Large intestine (tissue), 12 donors: ENCODE measurements around the gene PAN3. TPM values are rescaled to one million over a fixed set of nuclear protein-coding genes. Genes with fewer than 3 reads are reported as not detected.
"Not testable (repeated sequence)": the region's sequence is repeated elsewhere in the genome, so short reads cannot be mapped to it uniquely, and the experiment has no call there.

ENCODE experiments used
- DNase-seq, 2 donors: peaks; one replicate each; pipeline versions ENCODE4 v3.0.0 to v3.0.0-alpha.2; 2013
- H3K27ac ChIP-seq: one replicate; pipeline ENCODE4 v1.5.1; 2013; ENCODE audit warnings: low read length
- H3K27me3 ChIP-seq: 2 replicates; pipeline ENCODE4 v1.6.1; 2013; ENCODE audit warnings: low read length; ENCODE audit not compliant: control insufficient read depth, insufficient read depth
- H3K36me3 ChIP-seq: 2 replicates; pipeline ENCODE4 v1.6.1; 2013; ENCODE audit warnings: low read length; ENCODE audit not compliant: control insufficient read depth, insufficient read depth
- H3K4me1 ChIP-seq: one replicate; pipeline ENCODE4 v1.6.1; 2013; ENCODE audit warnings: low read length; ENCODE audit not compliant: control insufficient read depth, insufficient read depth
- H3K4me3 ChIP-seq: one replicate; pipeline ENCODE4 v1.5.1; 2013; ENCODE audit warnings: low read length
- H3K9me3 ChIP-seq: one replicate; pipeline ENCODE4 v1.6.1; 2013; ENCODE audit warnings: mild to moderate bottlenecking, low read depth, low read length, moderate library complexity; ENCODE audit not compliant: control insufficient read depth
- WGBS: methylation state at CpG from one replicate; pipeline ENCODE4 v1.1.5; 2013; ENCODE audit warnings: low lambda C conversion rate; ENCODE audit not compliant: insufficient coverage; 5-methylcytosine and 5-hydroxymethylcytosine counted together
- long read RNA-seq, 11 donors: transcript quantifications; one replicate each; lab custom pipeline, GENCODE V29; 2026
- polyA plus RNA-seq: library from polyadenylated mRNA; unstranded; fragments of 120-200 nt; gene quantifications from one replicate; pipeline ENCODE4 v1.2.1, GENCODE V29; 2013

The PAN3 gene
- 37.1 TPM for polyA plus RNA-seq
- long read RNA-seq, donor 1, full-length matches to known transcripts = 1 of 1 reads
- long read RNA-seq, donor 1, partial matches to known transcripts = 0 of 1 reads
- long read RNA-seq, donor 1, other reads (novel, unspliced or antisense) = 0 of 1 reads
- long read RNA-seq, donor 2, partial matches to known transcripts = 87 of 87 reads
- long read RNA-seq, donor 2, other reads (novel, unspliced or antisense) = 0 of 87 reads
- long read RNA-seq, donor 3 = 0 reads
- long read RNA-seq, donor 4 = 0 reads
- long read RNA-seq, donor 5, partial matches to known transcripts = 0 of 1 reads
- long read RNA-seq, donor 5, other reads (novel, unspliced or antisense) = 0 of 1 reads
- long read RNA-seq, donor 6, partial matches to known transcripts = 0 of 1 reads
- long read RNA-seq, donor 6, other reads (novel, unspliced or antisense) = 0 of 1 reads
- long read RNA-seq, donor 7 = 0 reads
- long read RNA-seq, donor 8, partial matches to known transcripts = 8 of 8 reads
- long read RNA-seq, donor 8, other reads (novel, unspliced or antisense) = 0 of 8 reads
- long read RNA-seq, donor 9 = 0 reads
- long read RNA-seq, donor 10 = 0 reads
- long read RNA-seq, donor 11 = 0 reads

- Histone ChIP-seq H3K27me3 (no peaks in the 10 kb centered on the region), H3K4me3 (peak within 1 kb of the TSS; percentile 71), H3K4me1 (peaks cover 3% of the 10 kb centered on the region), H3K27ac (peak within 1 kb of the TSS; percentile 99), H3K9me3 (no peaks in the 10 kb centered on the region), H3K36me3 (no peaks in the 10 kb centered on the region)
- no CpG with 5 or more reads among the region's 84 CpGs for WGBS
- DNase-seq = peak; percentile 94 to 96
These were observed at the start of gene PAN3 for GRCh38 chr13:28138012-28138755. PAN3 (plus strand) TSS chr13:28138545; CDS start chr13:28138658, 113 bp downstream.

- no CpG with 5 or more reads among the region's 1 CpG for WGBS
- Histone ChIP-seq H3K4me1 (no peaks in the 10 kb centered on the region), H3K4me3 (no peak overlapping the region), H3K9me3 (no peaks in the 10 kb centered on the region), H3K27ac (no peak overlapping the region), H3K36me3 (no peaks in the 10 kb centered on the region), H3K27me3 (peaks cover 3% of the 10 kb centered on the region)
- no peak for DNase-seq
These were observed 49.3 kb upstream of the PAN3 start for GRCh38 chr13:28089065-28089464.

- Histone ChIP-seq H3K36me3 (no peaks in the 10 kb centered on the region), H3K4me1 (no peaks in the 10 kb centered on the region), H3K27me3 (peaks cover 15% of the 10 kb centered on the region), H3K27ac (no peak overlapping the region), H3K4me3 (no peak overlapping the region), H3K9me3 (no peaks in the 10 kb centered on the region)
- no peak for DNase-seq
- no CpG with 5 or more reads among the region's 2 CpGs for whole genome bisulfite sequencing
These were observed 45.9 kb upstream of the PAN3 start for GRCh38 chr13:28092431-28092830.

GRCh38 chr13:28093881-28094280 is 44.5 kb upstream of the PAN3 start:
- no CpG with 5 or more reads among the region's 5 CpGs for WGBS
- H3K36me3 ChIP-seq = no peaks in the 10 kb centered on the region
- no peak overlapping the region for H3K4me3 ChIP-seq
- no peak overlapping the region for H3K27ac ChIP-seq
- no peak for DNase-seq
- no peaks in the 10 kb centered on the region for H3K4me1 ChIP-seq
- no peaks in the 10 kb centered on the region for H3K9me3 ChIP-seq
- H3K27me3 ChIP-seq = peaks cover 24% of the 10 kb centered on the region

- no peaks in the 10 kb centered on the region for H3K4me1 ChIP-seq
- no peak for DNase-seq
- peaks cover 26% of the 10 kb centered on the region for H3K27me3 ChIP-seq
- no CpG with 5 or more reads among the region's 4 CpGs for WGBS
- no peak overlapping the region for H3K4me3 ChIP-seq
- no peak overlapping the region for H3K27ac ChIP-seq
- H3K9me3 ChIP-seq = no peaks in the 10 kb centered on the region
- no peaks in the 10 kb centered on the region for H3K36me3 ChIP-seq
These were observed 44.0 kb upstream of the PAN3 start for GRCh38 chr13:28094306-28094705.

GRCh38 chr13:28097503-28097902 is 40.8 kb upstream of the PAN3 start:
- Histone ChIP-seq H3K4me3 (no peak overlapping the region), H3K27ac (no peak overlapping the region), H3K9me3 (no peaks in the 10 kb centered on the region), H3K36me3 (no peaks in the 10 kb centered on the region), H3K4me1 (no peaks in the 10 kb centered on the region), H3K27me3 (peaks cover 55% of the 10 kb centered on the region)
- no peak for DNase-seq
- WGBS = no CpG with 5 or more reads among the region's 3 CpGs

- whole genome bisulfite sequencing = no CpG with 5 or more reads among the region's 35 CpGs
- no peaks in the 10 kb centered on the region for H3K4me1 ChIP-seq
- H3K36me3 ChIP-seq = no peaks in the 10 kb centered on the region
- peaks cover 59% of the 10 kb centered on the region for H3K27me3 ChIP-seq
- DNase-seq = no peak
- H3K27ac ChIP-seq = no peak overlapping the region
- H3K4me3 ChIP-seq = no peak overlapping the region
- H3K9me3 ChIP-seq = no peaks in the 10 kb centered on the region
These were observed 38.8 kb upstream of the PAN3 start for GRCh38 chr13:28099396-28100149.

- WGBS = no CpG with 5 or more reads among the region's 106 CpGs
- peaks cover 57% of the 10 kb centered on the region for H3K27me3 ChIP-seq
- H3K4me1 ChIP-seq = no peaks in the 10 kb centered on the region
- no peaks in the 10 kb centered on the region for H3K36me3 ChIP-seq
- no peak within 1 kb of the TSS for H3K27ac ChIP-seq
- peak in 1 of 2 donors; percentile 44 for DNase-seq
- no peaks in the 10 kb centered on the region for H3K9me3 ChIP-seq
- no peak within 1 kb of the TSS for H3K4me3 ChIP-seq
These were observed 37.9 kb upstream of the PAN3 start, which contains the start of gene FLT3 for GRCh38 chr13:28100150-28101121. FLT3 (minus strand) TSS chr13:28100576; CDS start chr13:28100510, 66 bp downstream.

- no CpG with 5 or more reads among the region's 4 CpGs for WGBS
- H3K4me1 ChIP-seq, H3K36me3 ChIP-seq, DNase-seq, H3K27ac ChIP-seq, H3K4me3 ChIP-seq, H3K9me3 ChIP-seq: not testable (repeated sequence)
- peaks cover 50% of the 10 kb centered on the region for H3K27me3 ChIP-seq
These were observed 36.5 kb upstream of the PAN3 start for GRCh38 chr13:28101886-28102285.
